ENCODE measurements around the gene PEF1. TPM values are rescaled to one million over a fixed set of nuclear protein-coding genes. Genes with fewer than 3 reads are reported as not detected.

The PEF1 gene
- total and polyA plus RNA-seq, 2 experiments from 2014 or later = 22.3 to 68.5 TPM

GRCh38 chr1:31593136-31593665 lies 51.5 kb downstream of the PEF1 start (continued):
- no peak for TF ChIP-seq ZNF462 (CRISPR knock-in tag; IDR thresholded peaks at IDR 0.05)
- TF ChIP-seq ZNF114 (CRISPR knock-in tag; IDR thresholded peaks at IDR 0.05) = no peak
- no peak for TF ChIP-seq CREB1 (CRISPR knock-in tag; IDR thresholded peaks at IDR 0.05; ENCODE audit: low read depth)
- TF ChIP-seq EZH2phosphoT487 (IDR thresholded peaks at IDR 0.05; ENCODE audit: unreplicated experiment) = no peak
- no peak for TF ChIP-seq ZNF331 (CRISPR knock-in tag; IDR thresholded peaks at IDR 0.05; ENCODE audit: low read depth)
- no peak for TF ChIP-seq POLR2AphosphoS5 (IDR thresholded peaks at IDR 0.05; ENCODE audit: low read depth)
- no peak for TF ChIP-seq JUNB (IDR thresholded peaks at IDR 0.05; ENCODE audit: unreplicated experiment)
- no peak for TF ChIP-seq NANOG (IDR thresholded peaks at IDR 0.05; ENCODE audit: borderline replicate concordance)
- no peak for TF ChIP-seq STAT1 (IDR thresholded peaks at IDR 0.05; ENCODE audit: unreplicated experiment)
- TF ChIP-seq EZH2 (IDR thresholded peaks at IDR 0.05; ENCODE audit: low read depth, unreplicated experiment) = no peak

GRCh38 chr1:31592132-31592531 lies 52.5 kb downstream of the PEF1 start:
- Mint-ChIP-seq H3K27me3 (ENCODE audit: insufficient read depth, low read depth, poor library complexity) (peaks cover 17% of the 10 kb centered on the region), H3K4me1 (peaks cover 23% of the 10 kb centered on the region), H3K36me3 (ENCODE audit: low read depth) (no peaks in the 10 kb centered on the region), H3K4me3 (no peak overlapping the region), H3K27ac (no peak overlapping the region), H3K9me3 (no peaks in the 10 kb centered on the region)
- Histone ChIP-seq H3K4me3 (no peak overlapping the region), H3K9me2 (ENCODE audit: insufficient read depth) (no peaks in the 10 kb centered on the region), H2AFZ (0 out of 2 replicates have a peak overlapping the region, but pooled peaks have one; percentile 32), H3K36me3 (ENCODE audit: insufficient read depth) (no peaks in the 10 kb centered on the region), H3K79me2 (replicated peaks; ENCODE audit: insufficient read depth) (no peaks in the 10 kb centered on the region), H3F3A (replicated peaks; ENCODE audit: low read depth) (peaks cover 5% of the 10 kb centered on the region), H4K20me1 (replicated peaks; ENCODE audit: insufficient read depth) (peaks cover 4% of the 10 kb centered on the region; the same call in 1 of the 2 replicates), H3K4me1 (ENCODE audit: insufficient read depth) (peaks cover 17% of the 10 kb centered on the region), H3K27me3 (ENCODE audit: insufficient read depth) (peaks cover 17% of the 10 kb centered on the region), H3K27ac (ENCODE audit: low read depth) (no peak overlapping the region), H3K4me2 (no peak overlapping the region)
- ATAC-seq = no peak
- DNase-seq (ENCODE audit: low spot score) = no peak
- no peak for TF ChIP-seq ZNF331 (CRISPR knock-in tag; IDR thresholded peaks at IDR 0.05; ENCODE audit: low read depth)
- TF ChIP-seq REST (IDR thresholded peaks at IDR 0.05; ENCODE audit: unreplicated experiment) = no peak
- TF ChIP-seq JUNB (IDR thresholded peaks at IDR 0.05; ENCODE audit: unreplicated experiment) = no peak
- TF ChIP-seq EZH2 (IDR thresholded peaks at IDR 0.05; ENCODE audit: low read depth, unreplicated experiment) = no peak
- TF ChIP-seq NANOG (IDR thresholded peaks at IDR 0.05; ENCODE audit: borderline replicate concordance) = no peak
- no peak for TF ChIP-seq ZNF114 (CRISPR knock-in tag; IDR thresholded peaks at IDR 0.05)
- TF ChIP-seq CREB1 (CRISPR knock-in tag; IDR thresholded peaks at IDR 0.05; ENCODE audit: low read depth) = no peak
- no peak for TF ChIP-seq STAT1 (IDR thresholded peaks at IDR 0.05; ENCODE audit: unreplicated experiment)

All from GM23338 (cell line).